Activated CD4-positive, alpha-beta T cell treated with anti-CD3 and anti-CD28 coated beads, Interleukin-10, Interleukin-2, amounts not matched to agents 100 ng/mL and 50 ng/mL, durations not matched to agents 16 hours and 8 hours (primary cell): ENCODE data around the gene CARM1.
"Not testable (repeated sequence)": the region's sequence is repeated elsewhere in the genome, so short reads cannot be mapped to it uniquely, and the experiment has no call there.

Source experiments
- DNase-seq: peaks from one replicate; pipeline ENCODE4 v3.0.0-alpha.2; 2020

The CARM1 gene

DNA sequence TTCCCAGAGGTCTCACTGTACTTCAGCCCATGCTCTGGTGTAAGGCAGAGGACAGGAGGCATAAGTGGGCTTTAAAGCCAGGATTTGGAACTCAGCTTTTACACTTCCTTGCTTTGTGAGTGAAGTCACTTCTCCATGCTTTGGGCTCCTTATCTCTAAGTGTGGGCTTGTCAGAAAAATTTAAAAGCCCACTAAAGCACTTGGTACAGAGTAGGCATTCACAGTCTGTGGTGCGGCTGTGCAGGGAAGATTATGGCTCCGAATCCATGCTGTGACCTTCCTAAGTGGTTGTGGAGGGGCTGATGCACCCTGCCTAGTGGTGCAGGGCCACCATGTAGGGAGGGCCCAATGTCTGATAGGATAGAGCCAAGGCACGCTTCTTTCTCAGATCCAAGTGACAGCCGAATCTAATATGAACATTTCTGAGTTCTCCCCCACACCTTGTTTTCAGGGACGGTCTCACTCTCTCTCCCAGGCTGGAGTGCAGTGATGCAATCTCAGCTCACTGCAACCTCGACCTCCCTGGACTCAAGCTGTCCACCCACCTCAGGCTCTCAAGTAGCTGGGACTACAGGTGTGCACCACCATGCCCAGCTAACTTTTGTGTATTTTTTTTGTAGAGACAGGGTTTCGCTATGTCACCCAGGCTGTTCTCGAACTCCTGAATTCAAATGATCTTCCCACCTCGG, 64.2 kb downstream of the CARM1 start:
- no peak for DNase-seq

DNA sequence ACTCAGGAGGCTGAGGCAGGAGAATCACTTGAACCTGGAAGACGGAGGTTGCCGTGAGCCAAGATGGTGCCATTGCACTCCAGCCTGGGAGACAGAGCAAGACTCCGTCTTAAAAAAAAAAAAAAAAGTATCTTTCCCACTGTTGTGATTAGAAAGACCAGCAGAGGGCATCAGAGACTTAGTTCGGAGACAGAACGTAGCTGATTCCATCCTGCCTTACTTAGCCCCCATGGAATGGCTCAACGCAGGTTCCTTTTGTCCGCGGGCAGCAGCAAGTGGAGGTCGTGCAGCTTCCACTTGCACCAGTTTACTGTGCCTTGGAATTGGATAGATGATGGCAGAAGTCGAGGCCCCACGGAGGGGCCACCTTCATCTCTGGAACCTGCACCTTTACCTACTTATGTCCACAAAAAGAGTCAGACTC, 65.3 kb downstream of the CARM1 start:
- DNase-seq = peak; percentile 64

DNA sequence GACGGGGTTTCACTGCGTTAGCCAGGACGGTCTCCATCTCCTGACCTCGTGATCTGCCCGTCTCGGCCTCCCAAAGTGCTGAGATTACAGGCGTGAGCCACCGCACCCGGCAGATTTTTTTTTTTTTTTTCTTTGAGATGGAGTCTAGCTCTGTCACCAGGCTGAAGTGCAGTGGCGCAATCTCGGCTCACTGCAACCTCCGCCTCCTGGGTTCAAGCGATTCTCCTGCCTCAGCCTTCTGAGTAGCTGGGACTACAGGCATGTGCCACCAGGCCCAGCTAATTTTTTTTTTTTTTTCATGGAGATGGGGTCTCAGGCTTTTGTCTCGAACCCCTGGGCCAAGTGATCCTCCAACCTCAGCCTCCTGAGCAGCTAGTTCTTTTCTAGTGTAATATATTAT, 70.3 kb downstream of the CARM1 start:
- DNase-seq = not testable (repeated sequence)

DNA sequence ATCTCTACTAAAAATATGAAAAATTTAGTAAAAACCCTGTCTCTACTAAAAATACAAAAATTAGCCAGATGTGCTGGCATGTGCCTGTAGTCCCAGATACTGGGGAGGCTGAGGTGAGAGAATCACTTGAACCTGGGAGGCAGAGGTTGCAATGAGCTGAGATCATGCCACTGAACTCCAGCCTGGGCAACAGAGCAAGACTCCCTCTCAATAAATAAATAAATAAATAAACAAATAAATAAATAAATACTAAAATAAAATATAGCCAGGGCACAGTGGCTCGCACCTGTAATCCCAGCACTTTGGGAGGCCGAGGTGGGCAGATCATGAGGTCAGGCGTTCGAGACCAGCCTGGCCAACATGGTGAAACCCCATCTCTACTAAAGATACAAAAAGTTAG, 72.1 kb downstream of the CARM1 start:
- not testable (repeated sequence) for DNase-seq

DNA sequence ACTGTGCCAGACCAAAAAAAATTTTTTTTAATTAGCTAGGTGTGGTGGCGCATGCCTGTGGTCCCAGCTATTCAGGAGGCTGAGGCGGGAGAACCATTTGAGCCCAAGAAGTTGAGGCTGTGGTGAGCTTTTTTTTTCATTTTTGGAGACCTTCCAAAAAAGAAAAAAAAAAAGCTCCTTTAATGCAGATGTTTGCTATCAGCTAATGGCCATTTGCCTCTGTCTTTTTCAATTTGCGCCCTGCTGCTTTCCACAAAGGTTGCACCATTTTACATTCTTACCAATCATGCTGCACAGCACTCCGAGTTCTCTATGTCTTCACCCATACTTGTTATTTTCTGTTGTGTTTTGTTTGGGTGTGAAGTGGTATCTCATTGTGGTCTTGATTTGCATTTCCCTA, 73.9 kb downstream of the CARM1 start:
- DNase-seq = no peak

DNA sequence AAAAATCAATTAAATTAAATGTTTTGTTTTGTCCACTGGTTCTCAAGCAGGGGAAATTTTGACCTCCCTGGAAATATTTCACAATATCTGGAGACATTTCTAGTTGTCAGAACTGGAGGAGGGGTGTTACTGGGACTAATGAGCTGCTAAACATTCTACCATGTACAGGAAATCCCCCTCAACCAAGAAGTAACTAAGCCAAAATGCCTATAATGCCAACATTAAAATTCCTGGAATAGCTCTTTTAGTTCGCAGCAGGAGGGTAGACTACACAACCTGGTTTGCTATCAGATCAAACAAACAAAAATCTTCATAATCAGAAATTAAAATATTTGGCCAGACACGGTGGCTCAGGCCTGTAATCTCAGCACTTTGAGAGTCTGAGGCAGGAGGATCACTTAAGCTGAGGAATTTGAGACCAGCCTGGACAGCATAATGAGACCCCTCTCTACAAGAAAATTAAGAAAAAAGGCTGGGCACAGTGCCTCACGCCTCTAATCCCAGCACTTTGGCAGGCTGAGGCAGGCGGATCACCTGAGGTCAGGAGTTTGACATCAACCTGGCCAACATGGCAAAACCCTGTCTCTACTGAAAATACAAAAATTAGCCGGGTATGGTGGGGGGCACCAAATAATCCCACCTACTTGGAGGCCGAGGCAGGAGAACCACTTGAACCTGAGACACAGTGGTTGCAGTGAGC, 75.8 kb downstream of the CARM1 start:
- no peak for DNase-seq

DNA sequence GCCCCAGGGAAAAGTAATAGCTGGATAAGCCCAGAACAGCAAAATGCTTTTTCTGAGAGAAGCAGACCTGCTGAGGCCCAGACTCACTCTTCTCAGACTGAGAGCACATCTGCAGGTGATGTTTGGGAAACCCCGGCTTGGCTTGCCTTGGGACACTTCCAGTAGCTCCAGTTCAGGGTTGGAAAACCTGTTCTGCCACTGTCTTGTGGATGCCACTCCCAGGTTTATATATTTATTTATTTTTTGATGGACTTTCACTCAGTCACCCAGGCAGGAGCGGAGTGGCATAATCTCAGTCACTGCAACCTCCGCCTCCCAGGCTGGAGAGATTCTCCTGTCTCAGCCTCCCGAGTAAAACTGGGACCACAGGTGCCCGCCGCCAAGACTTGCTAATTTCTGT, 81.5 kb downstream of the CARM1 start:
- no peak for DNase-seq

DNA sequence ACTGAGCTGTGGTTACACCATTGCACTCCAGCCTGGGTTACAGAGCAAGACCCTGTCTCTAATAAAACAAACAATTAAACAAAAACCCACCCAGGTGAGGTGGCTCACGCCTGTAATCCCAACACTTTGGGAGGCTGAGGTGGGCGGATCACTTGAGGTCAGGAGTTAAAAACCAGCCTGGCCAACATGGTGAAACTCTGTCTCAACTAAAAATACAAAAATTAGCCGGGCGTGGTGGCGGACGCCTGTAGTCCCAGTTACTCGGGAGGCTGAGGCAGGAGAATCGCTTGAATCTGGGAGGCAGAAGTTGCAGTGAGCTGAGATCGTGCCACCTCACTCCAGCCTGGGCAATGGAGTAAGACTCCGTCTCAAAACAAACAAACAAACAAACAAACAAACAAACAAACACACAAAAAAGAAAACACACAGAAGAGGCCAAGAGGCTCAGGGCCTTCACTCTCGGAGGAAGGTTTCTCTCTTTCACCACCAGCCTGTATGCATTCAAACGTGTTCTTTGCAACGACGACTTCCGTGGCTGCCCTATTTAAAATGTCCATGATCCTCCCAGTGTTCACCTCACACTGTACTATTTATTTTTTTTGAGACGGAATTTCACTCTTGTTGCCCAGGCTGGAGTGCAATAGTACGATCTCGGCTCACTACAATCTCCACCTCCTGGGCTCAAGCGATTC, 88.1 kb downstream of the CARM1 start:
- DNase-seq = not testable (repeated sequence)

DNA sequence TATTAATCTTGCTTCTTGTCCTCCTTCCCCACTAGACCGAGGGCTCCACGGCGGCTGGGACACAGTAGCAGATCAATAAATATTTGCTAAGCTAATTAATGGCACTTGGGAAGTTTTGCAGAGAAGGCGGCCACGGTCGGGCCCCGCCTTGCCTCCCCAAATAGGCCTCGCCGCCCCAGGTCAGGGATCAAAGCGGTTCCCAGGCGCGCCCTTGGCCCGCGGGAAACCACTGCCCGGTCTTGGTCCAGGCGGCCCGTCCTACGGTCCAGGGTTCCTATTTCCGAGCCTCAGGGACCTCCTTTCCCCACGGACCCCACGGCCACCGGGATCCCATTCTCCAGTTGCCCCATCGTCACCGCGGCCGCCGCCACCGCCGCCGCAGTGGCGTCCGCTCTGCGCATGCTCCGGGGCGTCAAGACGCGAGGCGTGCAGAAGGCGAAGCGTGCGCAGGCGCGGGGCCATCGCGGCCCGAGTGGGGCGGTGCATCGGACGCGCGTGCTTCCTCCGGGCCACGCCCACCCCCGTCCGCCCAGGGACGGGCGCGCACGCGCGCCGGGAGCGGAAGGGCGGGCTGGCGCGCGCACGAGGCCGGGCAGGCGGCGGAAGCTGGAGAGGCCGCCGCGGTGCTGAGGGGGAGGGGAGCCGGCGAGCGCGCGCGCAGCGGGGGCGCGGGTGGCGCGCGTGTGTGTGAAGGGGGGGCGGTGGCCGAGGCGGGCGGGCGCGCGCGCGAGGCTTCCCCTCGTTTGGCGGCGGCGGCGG, 89.1 kb downstream of the CARM1 start, which contains the start of gene SMARCA4:
TSS of gene SMARCA4 (plus strand) at position 717 of the 759 bp plus-strand sequence. CDS start 23,122 bp downstream, outside the sequence.
- peak; percentile 99 for DNase-seq

DNA sequence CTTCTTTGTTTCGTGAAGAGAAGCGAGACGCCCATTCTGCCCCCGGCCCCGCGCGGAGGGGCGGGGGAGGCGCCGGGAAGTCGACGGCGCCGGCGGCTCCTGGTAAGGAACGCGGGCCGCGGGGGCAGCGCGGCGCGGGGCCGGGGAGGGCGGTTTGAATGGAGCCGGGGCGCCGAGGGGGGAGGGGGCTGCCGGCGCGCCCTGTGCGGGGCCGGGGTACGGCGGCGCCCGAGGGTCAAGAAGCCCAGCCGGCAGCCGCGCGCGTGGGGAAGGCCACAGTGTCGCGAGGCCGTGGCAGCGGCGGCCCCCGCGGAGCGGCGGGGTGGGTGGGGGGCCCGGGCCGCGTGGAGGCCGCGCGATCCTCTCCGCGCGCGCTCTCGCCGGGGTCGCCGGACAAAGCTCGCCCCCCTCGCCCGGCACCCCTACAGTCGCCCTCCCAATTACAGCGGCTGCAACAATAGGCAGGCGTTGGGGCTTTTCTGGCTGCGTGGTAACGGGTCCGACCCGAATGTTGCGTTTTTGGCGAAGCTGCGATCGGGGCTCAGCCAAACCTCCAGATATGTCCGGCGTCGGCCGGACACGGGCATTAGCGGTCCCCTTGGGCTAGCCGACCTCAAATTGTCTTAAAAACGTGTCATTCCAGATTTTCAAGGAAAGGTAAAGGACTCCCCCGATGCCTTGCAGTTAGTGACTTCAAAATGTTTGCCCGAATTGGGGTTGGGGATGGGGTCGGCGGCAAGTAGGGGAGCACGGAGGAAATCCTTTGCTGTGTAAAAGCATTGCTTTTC, 89.9 kb downstream of the CARM1 start:
- DNase-seq = peak; percentile 38

DNA sequence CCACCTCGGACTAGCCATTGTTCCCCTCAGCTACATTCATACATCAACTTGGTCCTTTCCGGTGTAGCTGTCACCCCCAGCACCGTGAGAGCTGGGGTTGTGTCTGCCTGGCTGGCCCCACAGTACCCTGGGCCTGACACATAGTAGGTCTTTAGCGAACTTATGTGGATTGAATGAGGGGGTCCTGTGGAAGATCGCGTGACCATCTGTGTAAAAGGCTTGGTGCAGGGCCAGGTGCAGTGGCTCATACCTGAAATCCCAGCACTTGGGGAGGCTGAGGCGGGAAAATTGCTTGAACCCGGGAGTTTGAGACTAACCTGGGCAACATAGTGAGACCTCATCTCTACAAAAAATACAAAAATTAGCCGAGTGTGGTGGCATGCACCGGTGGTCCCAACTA, 91.5 kb downstream of the CARM1 start:
- DNase-seq = no peak

DNA sequence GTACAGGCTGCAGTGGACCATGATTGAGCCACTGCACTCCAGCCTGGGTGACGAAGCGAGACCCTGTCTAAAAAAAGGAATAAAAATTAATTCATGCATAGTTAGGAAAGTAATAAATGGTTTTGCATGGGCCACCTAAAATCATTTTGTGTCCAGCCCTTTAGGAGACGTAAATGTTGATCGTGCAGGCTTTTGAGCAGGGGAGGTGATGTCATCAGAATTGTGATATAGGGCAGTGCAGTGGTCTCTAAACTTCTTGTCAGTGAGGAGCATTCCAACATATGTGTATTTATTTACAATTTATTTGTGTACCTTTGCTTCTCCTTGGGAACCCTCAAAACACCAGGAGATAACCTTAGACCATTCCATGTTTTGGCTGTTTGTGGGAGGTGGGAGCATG, 92.5 kb downstream of the CARM1 start:
- DNase-seq = no peak

DNA sequence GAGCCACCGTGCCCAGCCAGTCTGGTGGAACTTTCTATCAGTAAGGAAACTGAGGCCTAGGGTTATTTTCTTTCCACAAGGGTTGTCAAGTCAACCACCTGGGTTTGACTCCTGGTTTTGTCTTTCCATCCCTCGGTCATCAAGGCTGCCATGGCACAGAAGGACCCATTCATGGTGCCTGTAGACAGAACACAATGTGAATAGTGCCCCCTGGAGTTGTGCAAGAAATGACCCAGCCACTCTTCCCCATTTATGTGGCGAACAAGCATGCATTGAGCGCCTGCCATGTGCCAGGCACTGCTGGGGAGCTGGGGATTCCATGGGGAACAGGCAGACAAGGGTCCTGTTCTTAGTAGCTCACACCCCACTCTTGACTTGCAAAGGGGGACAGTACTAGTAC, 93.5 kb downstream of the CARM1 start:
- no peak for DNase-seq

DNA sequence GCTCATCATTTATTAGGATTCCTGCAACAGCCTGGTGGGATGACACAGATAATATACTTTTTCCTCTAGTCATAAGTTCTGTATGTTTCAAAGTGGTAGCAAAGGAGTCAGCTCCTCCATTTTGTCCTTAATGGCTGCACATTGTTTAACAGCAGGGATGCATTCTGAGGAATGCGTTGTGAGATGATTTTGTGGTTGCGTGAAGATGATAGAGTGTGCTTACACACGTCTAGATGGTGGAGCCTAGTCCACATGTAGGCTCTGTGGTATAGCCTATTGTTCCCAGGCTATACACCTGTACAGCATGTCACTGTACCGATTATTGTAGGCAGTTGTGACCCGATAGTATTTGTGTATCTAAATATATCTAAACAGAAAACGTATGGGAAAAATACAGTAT, 94.0 kb downstream of the CARM1 start:
- no peak for DNase-seq

DNA sequence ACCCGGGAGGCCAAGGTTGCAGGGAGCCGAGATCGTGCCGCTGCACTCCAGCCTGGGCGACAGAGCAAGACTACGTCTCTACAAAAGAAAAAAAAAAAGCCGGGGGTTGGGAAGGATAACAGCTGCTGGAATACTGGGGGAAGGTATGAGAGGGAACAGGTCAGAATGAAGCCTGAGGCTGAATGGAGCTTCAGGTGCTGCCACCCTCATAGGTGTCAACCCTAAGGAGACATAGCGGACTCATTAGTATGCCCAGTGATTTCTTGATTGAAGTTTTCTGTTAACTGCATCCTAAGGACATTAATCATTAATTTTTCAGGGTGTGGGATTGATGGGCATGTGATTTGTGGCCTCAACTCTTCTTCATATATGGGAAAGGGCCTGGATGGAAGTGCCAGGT, 95.5 kb downstream of the CARM1 start:
- no peak for DNase-seq

DNA sequence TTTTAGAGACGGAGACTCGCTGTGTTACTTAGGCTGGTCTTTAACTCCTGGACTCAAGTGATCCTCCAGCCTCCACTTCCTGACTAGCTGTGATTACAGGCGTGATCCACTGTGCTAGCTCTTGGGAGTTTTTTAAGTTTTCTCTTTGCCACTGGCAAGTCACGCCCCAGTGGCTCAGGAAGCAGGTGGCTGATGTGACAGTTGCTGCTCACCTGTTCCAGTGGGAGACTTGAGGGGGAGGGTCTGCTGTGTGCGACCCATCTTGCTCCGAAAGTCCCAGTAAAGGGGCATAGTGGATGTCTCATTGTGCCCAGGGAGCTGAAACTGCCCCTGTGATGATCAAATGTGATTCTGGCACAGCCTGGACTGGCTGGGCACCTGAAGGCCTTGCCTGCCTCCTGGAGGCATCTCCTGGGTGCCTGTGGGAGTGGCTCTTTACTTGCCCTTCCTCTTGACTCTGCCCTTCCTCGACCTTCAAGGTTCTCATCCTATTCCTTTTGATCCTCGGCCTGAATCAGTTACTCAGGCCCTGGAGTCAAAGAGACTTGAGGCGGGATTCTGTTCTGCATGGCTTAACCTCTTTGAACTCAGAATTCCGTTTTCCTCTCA, 97.3 kb downstream of the CARM1 start:
- no peak for DNase-seq

DNA sequence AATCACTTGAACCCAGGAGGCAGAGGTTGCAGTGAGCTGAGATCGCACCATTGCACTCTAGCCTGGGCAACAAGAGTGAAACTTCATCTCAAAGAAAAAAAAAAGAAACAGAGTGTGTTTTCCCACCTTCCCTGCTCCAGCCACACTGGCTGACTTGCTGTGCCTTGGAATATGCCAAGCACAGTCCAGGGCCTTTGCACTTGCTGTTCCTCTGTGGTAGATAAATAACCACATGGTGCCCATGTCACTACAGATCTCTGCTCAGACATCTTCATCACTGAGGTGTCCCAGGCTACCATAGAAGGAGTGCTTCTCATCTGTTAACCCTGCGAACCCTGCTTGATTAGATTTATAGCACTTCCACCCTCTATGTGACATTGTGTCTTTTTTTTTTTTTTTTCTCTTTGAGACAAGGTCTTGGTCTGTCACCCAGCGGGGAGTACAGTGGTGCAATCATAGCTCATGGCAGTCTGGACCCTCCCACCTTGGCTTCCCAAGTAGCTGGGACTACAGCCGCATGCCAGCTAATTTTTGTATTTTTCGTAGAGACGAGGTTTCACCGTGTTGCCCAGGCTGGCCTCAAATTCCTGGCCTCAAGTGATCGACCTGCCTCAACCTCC, 99.9 kb downstream of the CARM1 start:
- DNase-seq = no peak
